ENCODE measurements around the gene CH25H. TPM values are rescaled to one million over a fixed set of nuclear protein-coding genes. Genes with fewer than 3 reads are reported as not detected.
A peak's percentile ranks its signal among the peaks of the same experiment; 100 is the strongest.

CH25H gene
- total RNA-seq, 4 donors from 2014 or later: 1.1 to 2.1 TPM; not detected in 2

DNA sequence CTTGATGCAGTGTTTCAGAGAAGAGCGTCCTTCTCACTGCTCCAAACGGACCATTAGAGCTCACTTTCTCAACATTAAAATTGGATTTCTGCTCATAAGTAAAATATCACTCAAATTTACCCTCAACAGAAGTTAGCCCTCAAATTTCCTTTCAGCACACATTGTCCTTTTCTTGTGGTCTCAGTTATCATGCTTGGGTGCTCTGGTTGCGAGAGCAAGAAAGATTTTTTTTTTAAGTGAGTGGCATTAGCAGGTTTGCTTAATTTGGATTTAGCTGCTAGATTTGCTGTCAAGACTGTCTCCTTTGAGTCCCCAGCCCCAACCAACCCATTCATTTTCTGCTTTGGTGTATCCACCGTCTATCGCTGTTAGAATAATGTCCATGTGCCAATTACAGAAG, 2.6 kb upstream of the CH25H start:
- TF ChIP-seq CTCF (IDR thresholded peaks at IDR 0.05) (no peak), EP300 (IDR thresholded peaks at IDR 0.05; ENCODE audit: low read depth) (no peak), POLR2AphosphoS5 (IDR thresholded peaks at IDR 0.05) (no peak), POLR2A (IDR thresholded peaks at IDR 0.05) (no peak)
- intact Hi-C loops (cut with DNase I; ENCODE audit: low total_unique reads): loop anchor here (5.0 kb wide), 1 partner anchor 177 kb away; no protein-coding TSS in a partner anchor
- no peaks in the 10 kb centered on the region for H3K36me3 ChIP-seq
- peaks cover 66% of the 10 kb centered on the region for H3K27me3 ChIP-seq
- no peak overlapping the region for H3K4me3 ChIP-seq
- WGBS, 2 donors (ENCODE audit: low coverage in 1 of 2): 89 to 93% methylated on average over 3 to 5 of the region's 5 CpGs
- peaks cover 4 to 25% (median 14%) of the 10 kb centered on the region in 4 donors for H3K4me1 ChIP-seq
- H3K9me3 ChIP-seq: no peaks in the 10 kb centered on the region
- in situ Hi-C loops (cut with MboI; ENCODE audit: low pct_ligation_motif_present in 1 of 4, low pct_unique_long_range_greater_than_20kb in 1 of 4, low sequenced_read_pairs in 3 of 4): loop anchor here (5.0 to 25.0 kb wide), 7 partner anchors 175 to 375 kb away; no protein-coding TSS in a partner anchor
- no peak for DNase-seq
- no peak overlapping the region for H3K27ac ChIP-seq

DNA sequence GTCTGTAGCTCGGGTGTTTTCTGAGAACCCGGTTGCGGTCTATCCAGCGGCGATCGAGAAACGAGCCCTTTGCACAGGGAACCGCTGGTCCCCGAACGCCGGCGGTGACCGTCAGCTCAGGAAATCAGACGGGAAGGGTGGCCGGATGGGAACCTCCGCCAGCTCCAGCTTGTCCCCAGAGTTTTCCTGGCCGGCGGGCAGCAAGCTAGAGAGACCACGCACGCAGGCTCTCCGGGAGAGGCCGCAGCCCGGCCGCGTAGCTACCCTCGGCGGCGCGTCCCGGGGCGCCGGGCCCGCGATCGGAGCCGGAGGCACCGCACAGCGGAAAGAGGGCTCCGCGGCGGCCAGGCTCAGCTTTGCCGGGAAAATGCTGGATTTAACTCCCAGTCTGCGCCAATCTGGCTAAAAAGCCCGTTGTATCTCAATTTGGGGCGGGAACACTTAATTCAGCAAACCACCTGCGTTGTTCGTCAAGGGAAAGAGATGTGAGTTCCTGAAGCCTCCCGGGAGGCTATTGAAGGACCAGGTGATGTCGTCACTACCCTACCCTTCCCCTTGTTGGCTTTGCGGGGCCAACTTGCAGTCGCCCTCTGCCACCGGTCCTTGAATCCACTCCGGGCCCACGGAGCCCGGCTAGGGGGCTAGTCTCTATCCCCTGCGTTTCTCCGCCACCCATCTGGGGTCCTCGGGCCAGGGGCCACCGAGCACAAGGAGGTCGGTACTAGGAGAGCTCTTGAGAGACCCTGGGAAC, 859 bp upstream of the CH25H start:
- H3K36me3 ChIP-seq: no peaks in the 10 kb centered on the region
- DNase-seq: peak; percentile 33
- H3K4me1 ChIP-seq: peaks cover 4 to 22% (median 12%) of the 10 kb centered on the region in 4 donors
- H3K9me3 ChIP-seq: no peaks in the 10 kb centered on the region
- H3K27ac ChIP-seq: peak overlapping the region; percentile 58 to 65 (median 62)
- intact Hi-C loops (cut with DNase I; ENCODE audit: low total_unique reads): loop anchor here (5.0 kb wide), 1 partner anchor 176 kb away; no protein-coding TSS in a partner anchor
- peaks cover 76% of the 10 kb centered on the region for H3K27me3 ChIP-seq
- 9% methylated on average over 45 of the region's 60 CpGs; no CpG with 5 or more reads in 1 of the 2 donors for WGBS, 2 donors (ENCODE audit: low coverage in 1 of 2)
- no peak for TF ChIP-seq POLR2A (IDR thresholded peaks at IDR 0.05)
- H3K4me3 ChIP-seq: peak overlapping the region; percentile 27 to 58 (median 42)
- in situ Hi-C loops (cut with MboI; ENCODE audit: low pct_ligation_motif_present in 1 of 4, low pct_unique_long_range_greater_than_20kb in 1 of 4, low sequenced_read_pairs in 3 of 4): loop anchor here in 2 of 4 donors (25.0 kb wide), 1 partner anchor 371 kb away; no protein-coding TSS in a partner anchor

GRCh38 chr10:89206402-89207180, 526 bp downstream of the CH25H start:
- Histone ChIP-seq H3K27me3 (peaks cover 76% of the 10 kb centered on the region), H3K4me3 (peak overlapping the region; percentile 27 to 58 (median 42)), H3K4me1 (peaks cover 4 to 22% (median 12%) of the 10 kb centered on the region in 4 donors), H3K27ac (peak overlapping the region; percentile 58 to 65 (median 62)), H3K36me3 (no peaks in the 10 kb centered on the region), H3K9me3 (no peaks in the 10 kb centered on the region)
- intact Hi-C loops (cut with DNase I; ENCODE audit: low total_unique reads) (loop anchor here (5.0 kb wide), 1 partner anchor 174 kb away; no protein-coding TSS in a partner anchor), in situ Hi-C loops (cut with MboI; ENCODE audit: low pct_ligation_motif_present in 1 of 4, low pct_unique_long_range_greater_than_20kb in 1 of 4, low sequenced_read_pairs in 3 of 4) (loop anchor here in 2 of 4 donors (25.0 kb wide), 1 partner anchor 369 kb away; no protein-coding TSS in a partner anchor)
- TF ChIP-seq CTCF (IDR thresholded peaks at IDR 0.05) (no peak), POLR2A (IDR thresholded peaks at IDR 0.05) (no peak)
- peak; percentile 18 for DNase-seq
- WGBS, 2 donors (ENCODE audit: low coverage in 1 of 2): 17 to 49% methylated on average over 6 to 42 of the region's 42 CpGs

DNA sequence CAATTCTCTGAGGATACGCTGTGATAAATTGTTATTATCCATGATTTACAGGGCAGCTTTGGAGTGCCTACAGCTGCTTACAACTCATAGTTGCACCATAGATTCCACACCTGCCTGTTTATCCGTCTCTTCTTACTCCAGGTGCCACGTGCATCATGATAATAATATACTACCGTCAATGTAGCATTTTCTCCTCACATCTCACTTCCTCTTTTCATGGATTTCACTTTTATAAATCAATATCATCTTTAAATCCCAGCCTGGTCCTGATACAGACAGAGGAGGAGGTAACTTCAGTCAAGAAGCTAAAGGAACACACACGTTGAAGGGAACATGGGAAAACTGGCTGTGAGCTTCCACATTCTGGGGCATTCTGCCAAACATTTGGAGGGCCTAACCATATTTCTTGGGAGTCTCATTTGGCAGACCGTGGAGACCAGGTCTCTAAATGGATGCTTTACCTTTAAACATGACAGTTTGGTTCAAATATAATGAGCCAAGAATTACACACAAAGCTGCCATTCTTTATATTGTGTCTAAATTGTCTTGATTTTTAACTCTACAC, 2.4 kb downstream of the CH25H start:
- Histone ChIP-seq H3K36me3 (no peaks in the 10 kb centered on the region), H3K9me3 (no peaks in the 10 kb centered on the region), H3K27ac (no peak overlapping the region), H3K4me1 (peaks cover 4 to 22% (median 12%) of the 10 kb centered on the region in 4 donors), H3K4me3 (no peak overlapping the region), H3K27me3 (peaks cover 59% of the 10 kb centered on the region)
- TF ChIP-seq CTCF (IDR thresholded peaks at IDR 0.05) (no peak), POLR2AphosphoS5 (IDR thresholded peaks at IDR 0.05) (no peak), EP300 (IDR thresholded peaks at IDR 0.05; ENCODE audit: low read depth) (no peak), POLR2A (IDR thresholded peaks at IDR 0.05) (no peak)
- 54 to 56% methylated on average over 4 to 6 of the region's 6 CpGs for WGBS, 2 donors (ENCODE audit: low coverage in 1 of 2)
- no peak for DNase-seq
- intact Hi-C loops (cut with DNase I; ENCODE audit: low total_unique reads) (loop anchor here (5.0 kb wide), 1 partner anchor 172 kb away; no protein-coding TSS in a partner anchor), in situ Hi-C loops (cut with MboI; ENCODE audit: low pct_ligation_motif_present in 1 of 4, low pct_unique_long_range_greater_than_20kb in 1 of 4, low sequenced_read_pairs in 3 of 4) (loop anchor here in 2 of 4 donors (25.0 kb wide), 1 partner anchor 367 kb away; no protein-coding TSS in a partner anchor)
